Neuronal stem cell (in vitro differentiated cells): Measurements from ENCODE around the gene POLK. TPM values are rescaled to one million over a fixed set of nuclear protein-coding genes. Genes with fewer than 3 reads are reported as not detected.

Experiments
- DNase-seq: peaks from one replicate; pipeline ENCODE4 v3.0.0-alpha.2; 2013; ENCODE audit warnings: low spot score
- H2AFZ ChIP-seq: one replicate; pipeline ENCODE4 v1.6.1; 2013; ENCODE audit warnings: mild to moderate bottlenecking, low read length, inconsistent platforms
- H2AK5ac ChIP-seq: 2 replicates; pipeline ENCODE4 v1.6.1; 2013; ENCODE audit warnings: low read depth, mild to moderate bottlenecking, inconsistent platforms, low read length, moderate library complexity, mixed read lengths
- H2BK120ac ChIP-seq: 2 replicates; pipeline ENCODE4 v1.6.1; 2013; ENCODE audit warnings: low read depth, mild to moderate bottlenecking, inconsistent platforms, low read length, moderate library complexity, mixed read lengths
- H2BK12ac ChIP-seq: one replicate; pipeline ENCODE4 v1.6.1; 2013; ENCODE audit warnings: low read length, inconsistent platforms
- H2BK15ac ChIP-seq: 2 replicates; pipeline ENCODE4 v1.6.1; 2013; ENCODE audit warnings: mild to moderate bottlenecking, low read length, inconsistent platforms, mixed read lengths
- H2BK5ac ChIP-seq: one replicate; pipeline ENCODE4 v1.6.1; 2013; ENCODE audit warnings: inconsistent platforms, mild to moderate bottlenecking, low read length, moderate library complexity
- H3K14ac ChIP-seq: one replicate; pipeline ENCODE4 v1.6.1; 2013; ENCODE audit warnings: low read length, inconsistent platforms
- H3K18ac ChIP-seq: 2 replicates; pipeline ENCODE4 v1.6.1; 2013; ENCODE audit warnings: low read length, inconsistent platforms
- H3K23ac ChIP-seq: 2 replicates; pipeline ENCODE4 v1.6.1; 2013; ENCODE audit warnings: low read depth, mild to moderate bottlenecking, mixed read lengths, low read length, inconsistent platforms; ENCODE audit not compliant: poor library complexity
- H3K27ac ChIP-seq: replicated peaks from 3 replicates; pipeline ENCODE4 v1.5.1; 2013; ENCODE audit warnings: low read length, inconsistent platforms
- H3K27me3 ChIP-seq, 3 experiments: 2 replicates each; pipeline ENCODE4 v1.6.1; 2013; ENCODE audit warnings: low read length in 3 of 3, mild to moderate bottlenecking in 2 of 3, inconsistent platforms in 1 of 3, low read depth in 1 of 3, mixed read lengths in 1 of 3, moderate library complexity in 1 of 3; ENCODE audit not compliant: control insufficient read depth in 3 of 3, insufficient read depth in 3 of 3
- H3K36me3 ChIP-seq, 2 donors: replicated peaks in 1 of 2; 2 replicates each; pipeline ENCODE4 v1.6.1; 2013; ENCODE audit warnings: low read length in 2 of 2; ENCODE audit not compliant: control insufficient read depth in 2 of 2, insufficient read depth in 2 of 2
- H3K4ac ChIP-seq: 2 replicates; pipeline ENCODE4 v1.6.1; 2013; ENCODE audit warnings: inconsistent platforms, mild to moderate bottlenecking, low read length, moderate library complexity
- H3K4me1 ChIP-seq, 2 donors: 1 replicate in 1 of 2; 2 replicates in 1 of 2; pipeline ENCODE4 v1.6.1; 2013; ENCODE audit warnings: low read length in 2 of 2, low read depth in 1 of 2; ENCODE audit not compliant: control insufficient read depth in 2 of 2, insufficient read depth in 1 of 2
- H3K4me2 ChIP-seq: one replicate; pipeline ENCODE4 v1.6.1; 2013; ENCODE audit warnings: mild to moderate bottlenecking, low read length, inconsistent platforms; ENCODE audit not compliant: insufficient read depth, poor library complexity, severe bottlenecking
- H3K4me3 ChIP-seq, 2 donors: 2 replicates each; pipeline ENCODE4 v1.5.1; 2013; ENCODE audit warnings: low read length in 2 of 2, mild to moderate bottlenecking in 2 of 2, inconsistent platforms in 1 of 2, moderate library complexity in 1 of 2
- H3K79me1 ChIP-seq: one replicate; pipeline ENCODE4 v1.6.1; 2013; ENCODE audit warnings: low read depth, mild to moderate bottlenecking, inconsistent platforms, low read length, moderate library complexity
- H3K9ac ChIP-seq: one replicate; pipeline ENCODE4 v1.6.1; 2013; ENCODE audit warnings: mild to moderate bottlenecking, low read depth, low read length, inconsistent platforms; ENCODE audit not compliant: poor library complexity
- H3K9me3 ChIP-seq, 2 donors: replicated peaks in 1 of 2; 2 replicates each; pipeline versions ENCODE3 to v1.6.1; 2013; ENCODE audit warnings: low read length in 2 of 2, mild to moderate bottlenecking in 2 of 2, inconsistent platforms in 1 of 2, low read depth in 1 of 2, mixed read lengths in 1 of 2, moderate library complexity in 1 of 2; ENCODE audit not compliant: control insufficient read depth in 2 of 2, insufficient read depth in 1 of 2
- H4K8ac ChIP-seq: one replicate; pipeline ENCODE4 v1.6.1; 2013; ENCODE audit warnings: low read depth, mild to moderate bottlenecking, inconsistent platforms, low read length, moderate library complexity
- H4K91ac ChIP-seq: one replicate; pipeline ENCODE4 v1.6.1; 2013; ENCODE audit warnings: low read length, low read depth, mild to moderate bottlenecking, inconsistent platforms; ENCODE audit not compliant: poor library complexity
- WGBS, 2 donors: extraction: QIAGEN DNeasy Blood & Tissue Kit; methylation state at CpG; one replicate each; pipeline ENCODE4 v1.1.7; 2013; ENCODE audit warnings: missing lambda C conversion rate in 2 of 2, mixed read lengths in 1 of 2; ENCODE audit not compliant: insufficient read length in 2 of 2, insufficient replicate concordance in 1 of 2; ENCODE audit errors: extremely low coverage in 2 of 2; 5-methylcytosine and 5-hydroxymethylcytosine counted together
- small RNA-seq: library from polyadenylated mRNA; stranded (forward); fragments of <200 nt; extraction: miRNeasy Mini kit (QIAGEN cat#:217004); gene quantifications from one replicate; pipeline ENCODE3, GENCODE V24; 2013; ENCODE audit not compliant: insufficient read depth

Gene POLK

DNA sequence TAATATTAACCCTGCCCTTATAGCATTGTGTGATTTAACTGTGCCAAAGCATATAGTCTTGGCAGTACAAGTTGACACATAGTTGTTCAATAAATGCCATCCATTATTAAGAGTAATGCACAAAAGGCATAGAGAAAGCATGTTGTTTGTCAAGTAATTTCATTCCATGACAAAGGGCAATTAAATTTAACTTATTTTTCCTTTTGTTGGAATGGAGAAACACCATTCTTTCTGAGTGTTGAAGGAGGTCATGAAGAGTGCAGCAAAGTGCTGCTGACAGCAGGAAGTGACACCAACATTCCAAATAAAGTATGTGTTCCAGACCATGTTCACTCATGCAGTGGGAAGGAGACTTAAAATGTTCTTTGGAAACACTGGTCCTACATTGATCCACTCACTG, 128.7 kb downstream of the POLK start:
- H3K23ac ChIP-seq: no peak overlapping the region
- H3K9me3 ChIP-seq: no peaks in the 10 kb centered on the region
- H3K14ac ChIP-seq: no peak overlapping the region
- no peak overlapping the region for H2BK5ac ChIP-seq
- no peak overlapping the region for H2AFZ ChIP-seq
- H3K4me1 ChIP-seq: no peaks in the 10 kb centered on the region
- H3K27ac ChIP-seq: no peak overlapping the region
- H3K4me3 ChIP-seq: no peak overlapping the region
- H4K91ac ChIP-seq: no peak overlapping the region
- no peak overlapping the region for H4K8ac ChIP-seq
- no peak overlapping the region for H3K9ac ChIP-seq
- no peak overlapping the region for H3K18ac ChIP-seq
- H2BK12ac ChIP-seq: no peak overlapping the region
- H2AK5ac ChIP-seq: no peak overlapping the region
- H3K27me3 ChIP-seq: no peaks in the 10 kb centered on the region
- no peak for DNase-seq
- no peak overlapping the region for H3K4ac ChIP-seq
- no peak overlapping the region for H2BK15ac ChIP-seq
- no peak overlapping the region for H3K4me2 ChIP-seq
- H3K36me3 ChIP-seq: no peaks in the 10 kb centered on the region
- no peaks in the 10 kb centered on the region for H3K79me1 ChIP-seq
- H2BK120ac ChIP-seq: no peak overlapping the region

- Histone ChIP-seq H2BK12ac (no peak overlapping the region), H3K27ac (no peak overlapping the region), H3K9ac (no peak overlapping the region), H2BK120ac (no peak overlapping the region), H3K4me1 (no peaks in the 10 kb centered on the region), H3K36me3 (no peaks in the 10 kb centered on the region), H3K79me1 (no peaks in the 10 kb centered on the region), H3K9me3 (no peaks in the 10 kb centered on the region), H2AFZ (no peak overlapping the region), H3K23ac (no peak overlapping the region), H3K4me2 (no peak overlapping the region), H2BK5ac (no peak overlapping the region), H4K8ac (no peak overlapping the region), H2BK15ac (no peak overlapping the region), H3K4ac (no peak overlapping the region), H3K4me3 (no peak overlapping the region), H3K18ac (no peak overlapping the region), H3K14ac (no peak overlapping the region), H3K27me3 (no peaks in the 10 kb centered on the region), H4K91ac (no peak overlapping the region), H2AK5ac (no peak overlapping the region)
- no CpG with 5 or more reads among the region's 2 CpGs for WGBS, 2 donors
- no peak for DNase-seq
These were observed 129.1 kb downstream of the POLK start for GRCh38 chr5:75640826-75641225.

DNA sequence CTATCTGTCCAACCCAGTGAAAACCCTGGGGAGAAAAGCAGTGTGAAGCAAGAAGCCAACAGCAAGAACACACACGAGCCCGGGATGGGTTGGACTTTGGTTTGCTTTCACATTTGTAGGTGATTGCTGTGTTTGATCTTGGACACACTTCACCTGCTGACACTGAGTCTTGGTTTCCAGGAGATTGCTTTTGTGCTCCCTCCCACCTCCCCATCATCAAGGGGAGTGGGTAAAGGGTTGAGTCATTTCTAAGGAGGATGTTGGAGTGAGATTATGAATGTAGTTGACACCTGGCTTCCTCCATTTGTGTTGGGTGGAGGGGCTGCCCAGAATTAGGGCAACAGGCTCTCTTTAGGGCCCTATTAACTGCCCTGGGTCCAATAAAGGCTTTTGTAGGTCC, 137.0 kb downstream of the POLK start:
- H3K27me3 ChIP-seq: no peaks in the 10 kb centered on the region
- no peak overlapping the region for H2BK12ac ChIP-seq
- no peak overlapping the region for H4K91ac ChIP-seq
- H2BK120ac ChIP-seq: no peak overlapping the region
- no peak for DNase-seq
- no peaks in the 10 kb centered on the region for H3K79me1 ChIP-seq
- no peak overlapping the region for H2BK5ac ChIP-seq
- H4K8ac ChIP-seq: no peak overlapping the region
- H3K36me3 ChIP-seq: no peaks in the 10 kb centered on the region
- no peak overlapping the region for H2BK15ac ChIP-seq
- no peak overlapping the region for H3K4me2 ChIP-seq
- no peak overlapping the region for H3K27ac ChIP-seq
- H3K18ac ChIP-seq: no peak overlapping the region
- no CpG with 5 or more reads among the region's 2 CpGs for WGBS, 2 donors
- H3K9me3 ChIP-seq: no peaks in the 10 kb centered on the region
- no peak overlapping the region for H3K23ac ChIP-seq
- no peak overlapping the region for H3K4me3 ChIP-seq
- no peaks in the 10 kb centered on the region for H3K4me1 ChIP-seq
- no peak overlapping the region for H2AK5ac ChIP-seq
- no peak overlapping the region for H3K4ac ChIP-seq
- H3K9ac ChIP-seq: no peak overlapping the region
- no peak overlapping the region for H2AFZ ChIP-seq
- H3K14ac ChIP-seq: no peak overlapping the region

Small RNAs within 50 kb of the gene (small RNA-seq; reads per million reads assigned to genes)
- gene RNU7-175P: not detected
